Right forelimb (tissue), 1 donor: ENCODE results near the gene PDSS2.

Experiments used
- DNase-seq: peaks from one replicate; pipeline ENCODE4 v3.0.0-alpha.2; 2018

Gene PDSS2

DNA sequence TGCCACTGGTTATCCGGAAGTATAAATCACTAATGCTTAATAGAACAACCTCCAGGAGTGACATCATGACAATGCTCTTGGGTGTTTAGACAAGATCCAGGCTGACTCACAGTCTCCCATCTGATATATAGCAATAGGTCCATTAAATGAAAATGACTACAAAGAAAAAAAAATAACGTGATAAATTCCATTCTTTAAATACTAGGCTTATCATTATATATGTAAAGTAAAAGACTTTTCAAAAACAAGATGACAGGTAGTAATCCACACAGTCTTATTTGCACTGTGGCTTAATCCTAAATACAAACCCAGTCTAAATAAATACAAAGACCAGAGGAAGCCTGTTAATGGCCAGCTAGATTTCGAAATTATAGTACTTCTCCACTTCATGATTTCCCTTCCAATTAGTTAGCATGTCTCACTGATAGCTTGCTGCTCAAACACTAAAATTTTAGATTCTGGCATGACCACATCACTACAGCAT lies 195.0 kb downstream of the PDSS2 start:
- no peak for DNase-seq

DNA sequence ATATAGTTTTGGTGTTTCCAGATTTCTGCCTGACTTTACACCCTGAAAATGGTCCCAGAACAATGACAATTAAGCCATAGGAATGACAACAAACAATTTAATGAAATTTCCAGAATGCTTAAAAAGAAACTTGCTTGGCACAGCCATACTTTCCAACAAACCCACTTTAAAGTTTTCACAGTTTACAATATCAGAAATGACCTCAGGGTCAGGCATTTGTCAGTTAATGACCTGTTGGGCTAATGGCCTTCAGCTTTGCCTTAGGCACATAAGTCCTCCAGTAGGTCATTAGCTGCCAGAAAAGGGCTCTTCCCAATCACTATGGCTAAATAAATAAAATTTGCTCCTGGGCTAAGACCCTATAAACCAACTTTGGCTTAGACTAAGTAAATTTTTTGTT lies 199.4 kb downstream of the PDSS2 start:
- DNase-seq = no peak

DNA sequence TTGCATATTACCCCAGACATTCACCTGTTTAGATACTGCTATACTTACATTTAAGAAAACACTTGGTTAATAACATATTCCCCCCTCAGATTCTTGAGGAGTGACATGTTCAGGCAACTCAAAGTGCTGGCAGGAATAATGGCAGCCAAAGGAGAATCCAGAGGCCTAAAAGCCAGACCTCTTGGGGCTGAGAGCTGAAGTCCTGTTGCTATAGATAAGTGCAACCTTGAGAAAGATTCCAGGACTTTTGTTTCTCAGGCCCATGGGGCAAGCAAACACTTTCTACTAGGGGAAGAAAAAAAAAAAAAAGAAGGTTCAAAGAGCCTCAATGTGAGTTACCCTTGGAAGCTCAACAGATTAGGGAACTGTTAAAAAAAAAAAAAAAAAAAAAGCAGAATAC lies 211.2 kb downstream of the PDSS2 start:
- no peak for DNase-seq

DNA sequence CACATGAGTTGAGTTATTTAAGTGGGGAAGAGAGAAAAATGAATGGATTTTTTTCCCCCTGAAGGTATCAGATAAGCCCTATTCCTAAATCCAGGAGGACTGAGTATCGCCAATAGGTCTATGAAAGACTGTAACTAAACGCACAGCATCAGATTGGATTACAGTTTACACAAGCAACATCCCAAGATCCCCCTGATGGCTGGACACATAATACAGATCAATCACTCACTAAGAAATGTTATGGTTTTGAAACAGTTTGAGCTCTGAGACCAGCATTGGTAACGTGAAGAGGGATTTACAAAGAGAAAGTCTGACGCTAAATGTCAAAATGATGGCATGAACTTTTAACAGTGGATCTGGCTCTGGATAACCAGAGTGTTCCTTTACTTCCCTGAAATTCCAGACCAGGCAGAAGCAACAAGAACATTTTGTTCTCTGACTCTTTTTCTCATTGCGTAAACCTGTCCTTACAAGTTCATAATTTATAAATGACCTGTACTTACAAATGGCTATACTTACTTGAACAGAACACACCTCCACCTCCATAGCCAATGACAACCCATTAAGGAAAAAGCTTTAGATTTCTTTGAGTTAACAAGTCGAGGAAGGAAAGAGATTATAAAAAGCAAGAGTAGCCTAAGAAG lies 212.3 kb downstream of the PDSS2 start:
- no peak for DNase-seq

DNA sequence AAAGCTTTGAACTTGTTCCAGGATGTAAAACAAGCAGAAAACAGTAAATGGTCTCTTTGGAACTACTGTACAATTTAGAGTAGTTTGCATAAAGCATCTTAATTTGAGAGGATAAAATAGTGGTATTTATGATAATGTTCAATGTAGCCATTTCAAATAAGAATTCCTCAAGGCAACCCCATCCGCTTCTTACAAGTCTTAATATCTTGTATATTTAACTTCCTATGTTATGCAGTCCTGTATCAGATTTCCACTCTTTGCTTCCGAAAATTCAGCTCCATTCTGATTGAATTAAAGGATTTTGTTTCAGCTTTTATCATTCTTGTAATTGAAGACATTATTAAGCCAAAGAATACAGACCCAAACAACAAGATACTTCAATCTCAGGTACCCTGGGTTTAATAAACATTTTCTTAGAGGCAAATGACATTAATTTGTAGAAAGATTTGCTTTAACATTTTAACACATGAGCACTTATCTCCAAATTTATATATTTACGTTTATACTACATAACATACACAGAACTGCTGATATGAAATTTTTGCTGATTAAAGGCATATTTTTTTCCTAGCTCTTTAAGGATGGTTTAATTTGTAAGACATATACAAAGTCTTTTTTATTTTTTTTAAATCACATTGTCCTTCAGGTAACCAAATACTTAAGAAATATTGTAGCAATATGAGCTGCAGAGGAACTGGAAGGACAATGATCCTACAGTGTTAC lies 213.0 kb downstream of the PDSS2 start:
- DNase-seq = no peak

DNA sequence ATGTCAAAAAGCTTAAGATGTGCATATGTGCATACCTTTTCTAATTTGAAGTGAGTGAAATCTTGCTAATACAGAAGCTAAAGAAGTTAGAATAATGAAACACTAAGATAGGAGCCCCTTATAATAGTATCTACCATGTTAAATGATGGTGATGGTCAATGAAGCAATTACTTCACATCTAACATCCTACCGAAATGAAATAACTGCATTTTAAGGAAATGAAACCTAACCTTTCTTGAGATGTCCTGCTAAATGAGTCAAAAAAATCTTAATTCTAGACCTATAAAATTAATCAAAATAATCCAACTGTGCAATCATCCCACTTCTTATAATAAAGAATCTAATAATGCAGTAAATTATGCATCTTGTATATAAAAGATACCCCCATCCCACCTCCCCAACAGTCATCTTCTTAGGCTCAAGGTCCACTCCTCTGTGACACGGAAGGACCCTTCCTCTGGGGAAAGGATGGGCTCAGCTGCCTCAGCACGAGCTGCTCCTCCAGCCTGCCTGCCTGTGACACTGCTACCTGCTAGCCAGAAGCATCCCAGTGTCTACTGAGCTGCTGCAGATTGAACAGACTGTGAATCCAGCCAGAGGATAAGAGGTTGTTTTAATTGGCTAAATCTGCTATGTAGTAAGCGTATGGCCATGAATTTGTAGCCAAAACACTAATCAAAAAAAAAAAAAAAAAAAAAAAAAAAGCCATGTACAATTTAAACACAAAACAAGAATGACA lies 214.5 kb downstream of the PDSS2 start:
- DNase-seq = no peak

DNA sequence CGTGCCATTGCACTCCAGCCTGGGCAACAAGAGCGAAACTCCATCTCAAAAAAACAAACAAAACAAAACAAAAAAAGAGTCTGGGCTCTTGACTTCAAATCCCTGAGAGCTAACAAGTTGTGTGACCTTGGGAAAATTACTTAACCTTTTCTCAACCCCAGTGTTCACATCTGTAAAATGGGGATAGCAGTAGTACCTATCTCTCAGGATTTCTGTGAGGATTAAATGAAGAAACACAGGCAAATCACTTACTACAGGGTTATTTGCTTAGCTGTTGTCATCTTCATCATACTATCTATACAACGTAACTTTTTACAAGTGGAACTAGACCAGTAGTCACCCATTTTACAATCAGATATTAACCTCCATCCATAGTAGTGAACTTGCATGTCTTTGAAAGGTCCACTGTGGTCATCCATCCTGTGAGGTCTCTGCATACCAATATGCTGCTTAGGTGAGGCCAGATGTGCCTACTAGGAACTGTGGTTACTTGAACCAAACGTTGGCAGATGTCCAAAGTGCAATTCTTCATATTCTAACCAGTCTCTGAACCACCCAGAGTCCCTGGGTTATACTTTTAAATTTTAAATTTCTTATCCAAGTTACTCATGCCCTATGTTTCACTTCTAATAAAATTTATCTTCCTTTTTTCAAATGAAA lies 215.2 kb downstream of the PDSS2 start:
- no peak for DNase-seq

DNA sequence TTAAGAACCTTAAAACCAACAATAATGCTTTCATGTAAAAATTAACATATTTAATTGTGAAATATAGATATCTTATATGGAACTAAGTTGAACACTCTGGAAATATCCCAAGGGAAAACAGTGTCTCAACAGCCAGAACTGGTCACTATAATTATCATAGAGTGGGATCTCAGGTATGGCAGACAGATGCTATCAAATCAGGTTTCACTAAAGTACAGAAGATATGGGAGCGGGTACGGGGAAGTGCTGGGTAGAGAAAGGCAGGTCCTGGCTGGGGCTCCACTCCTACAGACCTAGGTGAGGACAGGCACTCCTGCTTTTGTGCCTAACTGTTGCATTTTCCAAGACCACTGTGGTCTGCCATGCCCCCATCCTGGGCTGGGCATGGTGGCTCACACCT lies 215.9 kb downstream of the PDSS2 start:
- no peak for DNase-seq

DNA sequence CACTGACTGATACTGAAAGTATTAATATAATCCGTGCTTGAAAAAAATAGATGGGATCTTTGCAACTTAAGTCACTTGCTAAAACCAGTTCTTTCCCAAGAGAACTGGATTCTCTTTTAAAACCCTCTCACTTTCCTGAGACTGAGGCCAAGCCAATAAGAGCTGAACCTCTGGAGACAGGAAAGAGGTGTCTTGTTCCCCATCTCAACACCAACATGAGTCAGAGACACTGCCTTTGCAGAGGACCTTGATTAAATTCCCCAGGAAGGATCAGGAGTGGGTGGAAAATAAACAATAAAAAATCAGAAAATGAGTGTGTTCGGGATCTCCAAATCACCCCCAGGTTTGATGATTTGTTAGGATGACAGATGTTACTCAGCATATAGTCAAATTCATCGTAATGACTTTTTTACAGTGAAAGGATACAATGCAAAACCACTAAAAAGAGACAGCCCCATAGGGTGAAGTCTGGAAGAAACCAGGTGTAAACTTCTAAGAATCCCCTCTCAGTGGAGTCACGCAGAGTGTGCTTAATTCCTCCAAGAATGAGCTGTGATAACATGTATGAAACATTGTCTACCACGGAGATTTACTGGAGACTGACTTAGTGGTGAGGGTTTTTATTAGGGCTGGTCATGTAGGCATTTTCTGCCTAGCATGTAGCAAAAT lies 221.2 kb downstream of the PDSS2 start:
- no peak for DNase-seq

DNA sequence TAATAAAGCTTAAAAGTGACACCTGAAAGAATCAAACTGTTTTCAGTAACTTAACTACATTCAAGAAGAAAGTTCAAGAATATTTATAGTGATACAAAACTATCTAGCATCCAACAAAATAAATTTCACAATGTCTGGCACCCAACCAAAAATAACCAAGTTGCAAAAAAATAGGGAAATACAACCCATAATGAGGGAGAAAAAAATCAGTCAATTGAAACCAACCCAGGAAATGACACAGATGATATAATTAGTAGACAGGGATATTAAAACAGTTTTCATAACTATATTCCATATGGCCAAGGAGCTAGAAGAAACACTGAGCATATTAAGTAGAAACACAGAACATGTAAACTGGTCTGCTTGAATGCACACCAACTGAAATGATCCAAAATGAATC lies 223.9 kb downstream of the PDSS2 start:
- DNase-seq = no peak

DNA sequence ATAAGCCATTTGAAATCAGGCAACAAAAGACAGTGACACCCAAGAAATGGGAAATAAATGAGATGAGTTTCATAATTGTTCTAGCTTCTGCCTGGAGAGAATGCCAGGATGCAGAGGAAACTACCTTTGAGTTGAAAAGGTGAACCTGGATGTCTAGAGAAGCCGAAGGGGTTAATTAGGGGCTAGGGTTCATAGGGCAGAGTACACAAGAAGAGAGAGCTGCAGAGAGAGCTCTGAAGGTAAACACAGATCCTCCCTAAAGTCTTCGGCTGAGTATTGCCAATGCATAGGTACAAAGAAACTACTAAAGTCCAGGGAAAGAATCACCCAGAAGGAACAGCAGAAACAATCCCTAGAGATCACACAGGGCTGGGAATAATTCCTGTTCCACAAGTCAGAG lies 224.4 kb downstream of the PDSS2 start:
- DNase-seq = no peak

DNA sequence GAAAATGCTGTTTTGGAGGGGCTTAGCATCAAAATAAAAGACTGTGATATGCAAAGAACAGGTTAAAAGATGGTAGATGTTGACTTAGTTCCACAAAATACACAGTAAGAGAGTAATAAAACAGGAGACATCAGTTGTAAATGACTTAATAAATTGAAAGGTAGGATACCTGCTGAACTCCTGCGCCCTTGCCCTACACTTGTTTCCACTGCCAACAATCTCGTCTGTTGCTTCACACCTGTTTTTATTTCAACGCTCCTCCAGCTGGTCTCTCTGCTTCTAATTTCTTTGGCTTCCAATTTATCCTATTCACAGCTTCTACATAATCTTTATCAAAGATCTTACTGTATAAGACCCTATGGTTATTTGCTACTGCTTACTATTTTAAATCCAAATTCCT lies 228.1 kb downstream of the PDSS2 start:
- DNase-seq = no peak

DNA sequence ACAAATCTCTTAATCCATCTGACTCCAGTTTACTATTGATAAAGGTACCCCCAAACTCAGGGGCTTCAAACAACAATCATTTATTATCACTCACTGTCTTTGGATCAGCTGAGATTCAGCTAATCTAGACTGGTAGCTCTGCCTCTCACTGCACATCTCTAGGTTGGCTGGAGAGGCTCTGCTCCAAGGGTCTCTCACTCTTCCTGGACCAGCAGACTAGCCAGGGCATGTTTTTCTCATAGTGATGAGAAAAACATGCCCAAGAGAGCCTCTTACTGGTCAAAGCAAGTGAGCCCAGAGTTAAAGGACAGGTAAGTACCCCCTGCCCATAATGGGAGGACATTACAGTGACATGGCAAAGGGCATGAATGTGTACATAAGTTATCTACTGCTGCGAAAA lies 228.9 kb downstream of the PDSS2 start:
- DNase-seq = no peak

DNA sequence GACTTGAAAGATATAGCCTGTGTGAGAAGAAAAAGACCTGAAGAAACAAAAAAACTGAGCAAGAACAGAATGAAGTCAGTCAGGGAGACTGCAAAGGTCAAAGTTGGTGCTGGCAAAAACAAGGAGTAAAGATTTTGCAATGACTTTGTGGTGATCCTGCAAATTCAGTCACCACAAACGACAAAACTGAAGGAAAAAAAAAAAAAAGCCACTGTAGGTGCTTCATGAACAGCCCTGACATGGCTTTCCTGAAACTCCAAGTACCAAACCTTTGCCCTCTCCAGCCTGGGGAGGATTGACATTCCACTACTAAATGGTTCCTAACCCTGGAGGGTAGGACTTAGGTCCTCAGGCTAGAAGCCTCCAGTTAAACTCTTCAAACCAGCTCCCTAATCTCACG lies 229.3 kb downstream of the PDSS2 start:
- no peak for DNase-seq

DNA sequence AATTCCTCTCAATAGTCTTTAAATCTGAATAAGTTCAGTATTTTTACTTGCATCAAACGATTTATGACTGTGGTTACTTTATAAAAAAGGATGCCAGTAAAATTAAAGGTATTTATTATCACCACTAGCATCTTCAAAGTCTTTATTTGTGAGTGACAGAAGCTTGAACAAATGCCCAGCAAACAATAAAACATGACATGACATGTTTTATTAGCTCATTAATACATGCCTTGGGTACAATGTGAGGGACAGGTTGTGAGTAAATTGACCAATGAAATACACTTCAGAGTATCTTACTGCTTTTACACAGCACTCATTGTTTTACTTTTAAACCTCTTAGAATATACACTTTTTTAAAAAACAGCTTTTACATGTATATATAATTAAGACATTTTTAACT lies 230.6 kb downstream of the PDSS2 start:
- DNase-seq = no peak

DNA sequence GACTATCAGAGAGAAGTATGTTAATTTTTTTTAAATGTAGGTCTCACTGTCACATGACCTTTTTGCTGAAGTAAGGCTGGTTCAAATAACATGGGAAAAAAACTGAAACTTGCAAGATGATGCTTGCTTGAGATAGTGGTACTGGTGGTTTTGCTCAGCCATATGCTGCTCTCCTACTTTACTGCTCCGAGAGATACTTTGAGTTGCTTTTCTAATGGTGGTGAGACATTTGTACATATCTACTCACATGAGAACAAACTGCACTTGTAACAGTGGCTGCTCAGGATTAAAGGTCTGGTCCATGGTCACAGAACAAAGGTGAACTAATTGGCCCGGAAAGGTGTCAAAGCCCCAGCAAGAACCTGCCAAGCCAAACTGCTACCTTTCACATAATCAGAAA lies 237.8 kb downstream of the PDSS2 start:
- no peak for DNase-seq

DNA sequence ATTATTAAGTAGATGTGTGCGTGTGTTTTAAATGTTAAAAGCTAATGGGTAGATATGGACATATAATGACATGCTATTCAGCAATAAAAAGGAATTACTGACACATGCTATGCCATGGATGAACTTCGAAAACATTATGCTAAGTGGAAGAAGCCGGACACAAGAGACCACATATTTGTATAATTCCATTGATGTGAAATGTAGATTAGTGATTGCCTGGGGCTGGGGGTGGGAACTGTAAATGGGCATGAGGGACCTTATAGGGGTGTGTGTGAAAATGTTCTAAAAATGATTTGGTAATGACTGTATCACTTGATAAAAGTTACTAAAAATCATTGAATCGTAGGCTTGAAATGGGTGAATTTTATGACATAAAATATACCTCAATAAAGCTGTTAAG lies 239.5 kb downstream of the PDSS2 start:
- no peak for DNase-seq

DNA sequence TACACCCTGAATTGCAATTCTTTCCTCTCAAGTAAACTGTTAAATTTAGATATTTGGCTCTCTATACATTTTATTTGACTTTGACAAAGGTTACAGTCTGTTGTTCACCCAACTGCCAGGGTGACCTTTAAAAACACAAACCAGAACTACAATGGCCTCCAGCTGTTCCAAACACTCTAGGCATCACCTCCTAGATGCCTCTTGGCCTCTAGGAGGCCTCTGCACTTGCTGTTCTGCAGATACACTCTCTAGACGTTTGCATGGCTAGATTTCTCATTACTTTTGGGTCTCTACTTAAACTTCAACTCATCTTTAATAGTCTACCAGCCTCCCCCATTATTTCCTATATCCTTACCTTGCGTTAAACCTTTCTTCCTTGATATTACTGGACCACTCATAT lies 241.2 kb downstream of the PDSS2 start:
- DNase-seq = no peak

DNA sequence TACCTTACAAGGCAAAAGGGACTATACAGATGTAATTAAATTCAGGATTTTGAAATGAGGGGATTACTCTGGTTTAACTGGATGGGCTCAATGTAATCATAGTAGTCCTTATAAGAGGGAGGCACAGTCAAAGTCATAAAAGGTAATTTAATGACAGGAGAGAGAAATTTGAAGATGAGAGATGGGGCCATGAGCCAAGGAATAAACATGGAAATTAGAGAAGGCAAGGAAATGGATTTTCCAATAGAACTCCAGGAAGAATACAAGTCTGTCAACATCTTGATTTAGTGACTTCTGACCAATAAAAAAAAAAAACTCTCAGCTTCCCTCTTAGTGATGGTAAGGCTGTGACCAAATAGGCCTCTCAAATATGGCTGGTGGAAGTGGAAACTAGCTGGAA lies 242.1 kb downstream of the PDSS2 start:
- DNase-seq = no peak

DNA sequence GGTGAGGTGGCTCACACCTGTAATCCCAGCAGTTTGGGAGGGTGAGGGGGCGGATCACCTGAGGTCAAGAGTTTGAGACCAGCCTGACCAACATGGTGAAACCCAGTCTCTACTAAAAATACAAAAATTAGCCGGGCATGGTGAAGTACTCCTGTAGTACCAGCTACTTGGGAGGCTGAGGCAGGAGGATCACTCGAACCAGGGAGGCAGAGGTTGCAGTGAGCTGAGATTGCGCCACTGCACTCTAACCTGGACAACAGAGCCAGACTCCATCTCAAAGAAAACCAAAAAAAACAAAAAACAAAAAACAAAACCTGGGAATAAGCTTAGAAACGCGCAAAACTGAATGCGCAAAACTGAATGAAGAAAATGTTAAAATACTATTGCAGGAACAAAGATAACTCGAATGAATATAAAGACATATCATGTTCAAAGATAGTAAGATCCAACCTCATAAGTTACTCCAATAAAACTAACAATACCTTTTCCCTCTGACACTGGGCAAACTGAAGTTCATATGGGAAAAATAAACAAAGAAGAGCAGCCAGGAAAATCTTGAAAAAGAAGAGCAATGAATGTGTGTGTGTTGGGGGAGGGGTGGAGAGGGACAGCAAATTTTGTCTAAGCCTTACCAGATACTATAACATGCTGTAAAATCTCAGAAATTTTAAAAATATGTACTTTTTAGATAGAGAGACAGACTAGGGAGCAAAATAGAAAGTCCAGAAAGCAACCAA lies 243.0 kb downstream of the PDSS2 start:
- no peak for DNase-seq

DNA sequence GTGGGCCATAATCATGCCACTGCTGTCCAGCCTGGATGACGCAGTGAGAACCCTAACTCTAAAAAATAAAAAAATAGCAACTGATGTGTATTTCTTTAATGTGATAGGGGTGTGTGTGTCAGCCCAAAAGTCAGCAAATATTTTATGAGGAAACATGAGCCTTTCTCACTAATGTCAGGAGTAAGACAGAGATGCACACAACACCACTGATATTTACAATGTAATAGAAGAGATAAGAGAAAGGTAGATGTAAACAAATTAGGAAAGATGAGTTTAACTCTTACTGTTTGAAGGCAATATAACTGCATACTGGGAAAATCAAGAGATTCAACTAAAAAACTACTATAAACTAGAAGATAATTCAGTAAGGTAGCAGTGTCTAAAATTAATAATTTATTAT lies 244.0 kb downstream of the PDSS2 start:
- DNase-seq = no peak

DNA sequence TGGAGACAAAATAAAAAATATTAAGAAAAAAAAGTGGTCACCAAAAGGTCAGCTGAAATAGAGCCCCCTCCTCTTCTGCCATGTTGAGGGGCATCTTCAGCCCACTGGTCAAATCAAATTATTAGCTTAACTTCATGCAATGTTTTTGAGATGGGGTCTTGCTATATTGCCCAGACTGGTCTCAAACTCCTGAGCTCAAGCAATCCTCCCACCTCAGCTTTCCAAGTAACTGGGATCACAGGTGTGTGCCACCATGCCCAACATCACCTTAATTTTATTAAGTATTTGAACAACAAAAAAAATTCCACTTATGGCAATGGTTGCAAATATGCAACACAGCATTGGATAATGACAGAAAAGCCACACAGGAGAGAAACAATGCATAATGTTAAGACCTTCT lies 244.7 kb downstream of the PDSS2 start:
- no peak for DNase-seq
